Measurements from ENCODE around the gene INTS7.
"Not testable (repeated sequence)": the region's sequence is repeated elsewhere in the genome, so short reads cannot be mapped to it uniquely, and the experiment has no call there.

INTS7 gene

DNA sequence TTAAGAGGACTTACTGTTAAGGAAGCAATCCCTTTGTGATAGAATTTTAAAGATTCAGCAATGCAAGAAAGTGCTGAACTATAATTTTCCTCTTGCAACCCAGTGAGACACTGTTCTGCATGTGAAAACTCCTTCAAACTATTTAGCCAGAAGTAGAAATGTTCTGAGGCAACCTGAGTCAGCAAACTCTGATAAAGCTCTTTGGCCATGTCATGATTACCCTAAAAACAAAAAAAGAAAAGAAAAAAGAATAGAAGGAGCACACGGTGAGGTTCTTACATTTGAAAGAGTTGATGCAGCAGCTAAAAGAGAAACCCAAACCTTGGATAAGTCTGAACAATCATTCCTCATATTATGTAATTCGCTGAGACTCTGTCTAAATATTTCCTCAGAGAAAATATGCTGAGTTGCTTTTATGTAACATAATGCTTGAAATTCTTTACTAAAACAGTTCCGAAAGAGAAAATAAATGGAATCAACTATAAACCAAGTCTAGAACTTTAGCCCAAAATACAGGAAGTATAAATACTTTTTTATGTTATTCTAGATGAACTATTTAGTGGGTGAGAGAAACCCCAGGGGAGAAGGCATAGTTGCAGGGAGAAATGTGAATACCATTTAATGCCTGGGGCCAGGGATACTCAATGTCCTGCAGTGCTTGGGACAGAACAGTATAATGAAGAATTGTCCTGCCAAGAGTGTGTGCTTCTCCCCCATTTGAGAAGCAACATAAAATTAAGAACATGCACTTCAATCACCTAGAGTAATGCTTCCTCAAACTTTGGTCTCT is 60.0 kb downstream of the INTS7 start:
- DNase-seq, result no peak

- DNase-seq, result no peak
Measured at GRCh38 chr1:211973541-211973940, 61.8 kb downstream of the INTS7 start.

- no peak for DNase-seq
Measured at GRCh38 chr1:211968200-211968834, 67.0 kb downstream of the INTS7 start.

DNA sequence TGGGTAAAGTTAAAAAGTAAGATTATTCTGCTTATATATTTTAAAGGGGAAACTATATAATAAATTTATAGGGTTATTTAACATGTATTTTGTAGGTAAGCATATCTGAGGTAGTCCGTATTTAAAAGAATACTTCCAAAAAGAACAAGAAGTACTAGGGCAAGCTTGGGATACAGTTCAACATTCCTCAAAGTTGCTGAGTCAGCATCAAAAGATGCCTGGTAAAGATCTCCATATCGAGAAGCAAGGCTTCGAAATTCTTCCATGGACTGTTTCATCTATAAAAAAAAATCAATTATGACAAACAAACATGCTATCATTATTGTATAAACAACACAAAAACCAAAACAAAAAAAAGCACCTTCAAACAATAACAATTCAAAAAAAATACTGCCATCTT is 67.7 kb downstream of the INTS7 start:
- DNase-seq, result no peak

GRCh38 chr1:211965108-211965805 is 70.1 kb downstream of the INTS7 start:
- DNase-seq, result no peak

DNA sequence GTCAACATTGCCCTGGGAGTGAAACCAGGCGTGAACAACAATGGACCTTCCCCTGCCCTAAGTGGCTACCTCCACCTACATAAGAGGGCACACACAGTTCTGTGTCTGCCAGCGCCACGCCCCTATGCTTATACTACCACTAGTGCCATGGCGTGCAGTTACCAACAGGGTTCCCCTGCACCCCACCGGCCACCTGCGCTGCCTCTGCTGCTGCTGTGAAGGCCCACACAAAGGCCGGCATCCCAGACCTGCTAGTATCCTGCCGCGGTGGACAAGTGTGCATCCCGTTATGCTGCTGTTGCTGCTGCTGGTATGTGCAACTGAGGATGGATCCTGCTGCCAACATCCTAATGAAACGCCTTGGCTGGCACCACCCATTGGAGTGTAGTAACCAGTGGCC is 75.7 kb downstream of the INTS7 start:
- no peak for DNase-seq

GRCh38 chr1:211959221-211959620 is 76.1 kb downstream of the INTS7 start:
- DNase-seq, result no peak

- DNase-seq, result not testable (repeated sequence)
Measured at GRCh38 chr1:211954028-211954427, 81.3 kb downstream of the INTS7 start.

GRCh38 chr1:211953543-211953942 is 81.8 kb downstream of the INTS7 start:
- DNase-seq, result not testable (repeated sequence)

DNA sequence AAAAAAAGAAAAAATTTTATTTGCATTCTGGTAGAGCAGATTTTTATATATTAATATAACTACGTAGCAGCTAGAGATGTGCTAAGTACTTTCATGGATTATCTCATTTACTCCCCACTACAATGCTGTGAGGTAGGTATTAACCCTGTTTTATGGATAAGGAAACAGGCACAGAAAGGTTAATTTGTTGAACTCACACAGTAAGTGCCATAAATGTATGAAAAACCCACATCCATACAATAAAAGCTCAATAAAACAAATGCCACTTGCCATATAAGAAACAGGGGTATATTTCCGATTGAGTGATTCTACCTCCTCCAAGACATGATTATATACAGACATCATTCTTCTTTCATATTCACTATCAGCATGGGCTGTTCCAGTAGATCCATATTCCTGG is 83.1 kb downstream of the INTS7 start:
- no peak for DNase-seq

DNA sequence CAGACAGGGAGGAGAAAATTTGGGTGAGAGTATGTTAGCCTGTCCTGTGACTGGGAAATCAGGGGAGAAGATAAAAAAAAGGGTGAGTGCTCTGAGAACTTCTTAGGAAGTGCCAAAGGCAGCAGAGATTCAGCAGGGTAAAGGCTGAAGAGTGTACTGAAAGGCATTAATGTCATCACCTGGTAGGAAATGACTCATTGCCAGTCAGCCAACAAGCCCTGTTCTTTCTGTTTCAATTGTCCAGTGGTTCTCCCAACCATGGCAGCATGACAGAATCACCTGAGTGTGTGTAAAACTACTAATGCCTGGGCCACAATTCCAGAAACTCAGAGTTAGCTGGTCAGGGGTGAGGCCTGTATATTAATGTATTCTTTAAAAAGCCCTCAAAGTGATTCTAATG is 83.5 kb downstream of the INTS7 start:
- DNase-seq, result no peak

- no peak for DNase-seq
Measured at GRCh38 chr1:211948377-211948776, 87.0 kb downstream of the INTS7 start.

DNA sequence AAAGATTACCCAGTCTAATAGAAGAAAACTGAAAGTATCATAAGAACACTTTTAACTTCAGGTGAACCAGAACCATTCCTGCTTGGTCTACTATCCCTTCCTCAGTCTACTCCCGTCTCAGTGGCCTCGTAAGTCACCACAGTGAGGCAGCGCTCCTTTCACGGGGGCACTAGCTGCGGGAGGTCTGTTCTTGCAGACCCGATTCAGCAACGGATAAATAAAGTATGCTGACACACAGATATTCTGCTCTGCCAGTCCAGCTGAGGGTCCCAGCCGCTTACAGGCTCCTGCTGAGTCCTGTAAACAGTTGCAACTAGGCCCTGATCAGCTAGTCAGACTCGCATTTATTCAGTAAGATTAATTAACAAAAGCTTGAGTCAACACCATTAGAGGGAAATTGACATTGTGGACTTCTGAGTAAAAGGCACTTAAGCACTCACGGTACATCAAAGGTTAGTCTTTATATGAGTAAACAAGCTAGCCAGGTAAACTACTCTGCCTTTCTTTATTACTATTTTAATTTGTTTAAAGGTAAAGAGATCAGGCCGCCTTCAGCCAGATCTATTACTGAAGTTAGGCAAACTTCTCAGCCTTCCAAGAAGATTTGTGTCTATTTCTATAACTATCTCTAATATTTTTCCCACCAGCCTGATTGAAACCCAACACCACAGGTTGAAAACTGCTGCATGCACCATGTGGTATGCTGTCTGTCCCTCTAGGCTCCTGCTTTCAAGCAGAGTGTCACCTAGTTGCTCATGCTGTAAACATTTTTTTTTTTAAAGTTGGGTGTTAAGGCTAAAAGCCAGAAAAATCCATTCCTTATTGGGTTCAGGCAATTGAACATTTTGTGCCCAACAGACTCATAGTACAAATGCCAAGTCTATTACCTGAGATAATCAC is 87.7 kb downstream of the INTS7 start:
- no peak for DNase-seq

DNA sequence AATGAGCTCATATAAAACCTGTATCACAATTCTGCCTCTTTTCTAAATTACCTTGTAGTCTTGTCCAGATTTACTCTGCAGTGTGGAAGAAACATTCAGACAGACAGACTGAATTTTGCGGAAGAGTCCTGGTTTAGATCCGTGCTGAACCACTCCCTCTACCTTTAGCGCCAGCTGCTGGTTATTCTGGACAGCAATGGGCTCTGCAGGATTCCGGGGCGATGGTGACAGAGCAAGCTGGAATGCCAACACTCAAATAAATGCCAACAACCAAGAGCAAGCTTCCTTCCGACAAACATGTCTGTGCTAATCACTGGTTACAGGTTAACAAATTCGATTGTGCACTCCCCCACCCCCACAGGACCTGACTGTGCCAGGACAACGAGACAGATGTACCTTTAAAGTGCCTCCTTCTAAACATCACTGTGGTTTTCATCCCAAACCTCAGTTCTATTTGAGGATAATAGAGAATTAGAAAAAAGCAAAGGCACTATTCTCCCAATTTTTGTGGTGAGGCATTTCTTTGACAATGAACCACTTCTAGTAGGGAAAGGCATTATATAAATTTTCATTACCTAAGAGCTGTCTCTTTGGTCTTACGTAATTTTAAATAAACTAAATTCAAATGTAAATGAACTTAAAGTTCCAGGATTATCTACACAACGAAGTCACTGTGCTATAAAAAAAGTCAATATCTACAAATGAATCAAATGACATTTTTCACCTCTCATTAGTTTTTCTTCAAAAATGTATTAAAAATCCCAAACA is 90.4 kb downstream of the INTS7 start:
- DNase-seq, result no peak

GRCh38 chr1:211942583-211942982 is 92.8 kb downstream of the INTS7 start:
- no peak for DNase-seq

- DNase-seq, result no peak
Measured at GRCh38 chr1:211939876-211940468, 95.4 kb downstream of the INTS7 start.

DNA sequence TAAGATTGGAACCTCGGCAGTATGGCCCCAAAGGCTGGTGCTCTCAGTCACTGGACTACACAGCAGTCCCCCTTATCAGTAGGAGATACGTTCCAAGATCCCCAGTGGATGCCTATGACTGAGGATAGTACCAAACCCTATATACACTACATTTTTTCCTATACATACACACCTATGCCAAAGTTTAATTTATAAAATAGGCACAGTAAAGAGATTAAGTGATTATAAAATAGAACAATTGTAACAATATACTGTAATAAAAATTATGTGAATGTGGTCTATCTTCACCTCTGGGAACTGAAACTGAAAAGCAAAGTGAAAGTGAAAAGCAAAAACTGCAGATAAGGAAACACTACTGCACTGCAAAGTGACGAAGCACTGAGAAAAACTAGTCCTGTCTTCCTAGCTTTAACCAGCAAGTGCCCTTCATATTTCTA is 96.8 kb downstream of the INTS7 start:
- peak; percentile 49 for DNase-seq

GRCh38 chr1:211937422-211937821 is 97.9 kb downstream of the INTS7 start:
- DNase-seq, result not testable (repeated sequence)

DNA sequence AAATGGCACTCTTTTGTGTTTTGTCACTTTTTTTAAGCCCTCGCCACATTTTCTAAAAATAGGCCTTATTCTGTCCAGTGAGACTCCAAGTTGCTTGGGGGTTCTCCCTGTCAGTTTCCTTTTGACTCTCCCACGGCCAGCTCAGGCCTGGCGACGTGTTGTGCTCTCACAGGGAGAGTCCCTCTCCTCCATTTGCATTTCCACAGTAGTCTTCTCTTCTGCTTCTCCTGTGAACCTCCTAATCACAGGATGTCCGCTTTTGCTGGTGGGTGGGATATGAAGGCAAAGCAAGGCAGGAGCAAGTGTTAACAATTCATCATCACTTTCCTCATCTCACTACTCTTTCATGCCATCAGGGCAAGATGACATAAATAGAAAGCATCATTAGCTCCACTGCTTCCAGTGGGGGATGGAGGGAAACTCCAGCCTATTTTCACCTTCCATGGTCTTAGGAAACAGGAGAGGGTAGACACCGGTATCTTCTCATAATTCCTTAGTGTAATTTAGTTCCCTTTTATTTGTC is 99.8 kb downstream of the INTS7 start:
- peak; percentile 24 for DNase-seq

DNA sequence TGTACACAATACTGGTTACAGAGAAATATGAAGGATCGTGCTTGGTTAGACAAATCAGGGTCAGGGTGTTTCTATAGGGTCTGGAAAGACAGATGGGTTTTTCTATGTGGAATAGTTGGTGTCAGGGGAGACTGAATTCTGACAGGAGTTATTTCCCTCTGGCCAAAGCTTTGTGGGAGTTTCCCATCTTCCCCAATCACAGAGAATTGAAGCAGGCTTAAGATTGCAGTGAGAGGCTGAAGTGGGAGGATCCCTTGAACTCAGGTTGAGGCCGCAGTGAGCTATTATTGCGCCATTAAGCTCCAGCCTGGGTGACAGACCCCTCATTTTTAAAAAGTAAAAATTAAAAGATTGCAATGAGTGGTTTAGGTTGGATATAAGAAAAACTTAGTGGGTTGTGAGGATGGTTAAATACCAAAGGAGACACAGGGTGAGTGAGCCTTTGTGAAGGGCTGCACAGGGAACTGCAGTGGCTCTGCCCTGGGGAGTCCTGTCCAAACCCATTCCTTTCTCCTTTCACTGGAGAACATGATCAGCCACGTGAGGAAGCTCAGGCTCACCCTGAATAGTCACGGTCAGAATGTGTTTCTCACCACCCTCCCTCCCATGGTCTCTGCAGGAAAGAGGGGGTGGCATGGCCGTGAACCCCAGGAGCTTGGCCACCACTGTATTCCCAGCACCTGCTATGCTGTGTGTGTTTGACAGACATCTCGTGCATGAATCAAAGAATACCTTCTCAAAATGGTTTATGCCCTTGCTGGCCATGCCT is 101.2 kb downstream of the INTS7 start:
- no peak for DNase-seq

DNA sequence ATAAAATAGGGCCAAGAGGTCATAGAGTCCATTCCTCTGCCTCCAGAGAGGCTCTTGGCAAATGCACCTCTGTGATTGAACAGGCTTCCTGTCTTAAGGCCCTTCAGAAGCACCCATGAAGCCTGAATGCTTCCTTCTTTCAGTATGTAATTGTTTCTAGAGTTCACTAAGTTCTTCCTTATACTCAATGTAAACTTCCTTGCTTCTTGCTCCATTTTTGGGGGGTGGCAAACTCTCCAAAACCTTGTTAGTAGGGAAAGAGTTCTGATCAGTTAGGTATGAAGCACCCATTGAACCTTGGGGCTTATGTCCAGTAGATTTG is 102.5 kb downstream of the INTS7 start:
- no peak for DNase-seq
